ENCODE measurements around the gene MYO5B.

DNA sequence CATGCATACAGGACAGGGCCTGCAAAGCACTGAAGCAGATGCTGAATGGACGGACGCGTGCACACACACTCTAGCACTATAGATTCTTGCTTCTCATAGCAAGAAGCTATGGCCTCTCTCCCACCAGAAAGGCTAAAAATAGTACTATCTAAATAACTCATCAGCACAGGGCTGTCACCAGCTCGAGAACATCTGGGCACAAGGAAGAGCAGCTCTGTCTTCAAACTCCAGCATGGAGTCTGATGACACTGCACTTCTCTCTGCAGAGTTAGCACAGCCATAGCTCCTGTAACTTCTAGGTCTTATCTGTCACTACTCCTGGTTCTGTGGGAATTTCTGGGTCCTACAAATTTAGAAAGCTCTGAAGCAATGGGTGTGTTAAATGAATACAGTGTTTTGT lies 123.5 kb downstream of the MYO5B start:
- TF ChIP-seq POLR2A (IDR thresholded peaks at IDR 0.05; ENCODE audit: low read length) = no peak
- TF ChIP-seq GATA1 (IDR thresholded peaks at IDR 0.05; ENCODE audit: low read depth, low read length) = no peak

Data from erythroblast (primary cell).